SW 1271 (cell line): ENCODE data around the gene DCHS1.

ENCODE experiments used
- DNase-seq, 2 experiments: peaks; one replicate each; lab custom pipeline; 2025; lab: John Stamatoyannopoulos, UW

Gene DCHS1

DNA sequence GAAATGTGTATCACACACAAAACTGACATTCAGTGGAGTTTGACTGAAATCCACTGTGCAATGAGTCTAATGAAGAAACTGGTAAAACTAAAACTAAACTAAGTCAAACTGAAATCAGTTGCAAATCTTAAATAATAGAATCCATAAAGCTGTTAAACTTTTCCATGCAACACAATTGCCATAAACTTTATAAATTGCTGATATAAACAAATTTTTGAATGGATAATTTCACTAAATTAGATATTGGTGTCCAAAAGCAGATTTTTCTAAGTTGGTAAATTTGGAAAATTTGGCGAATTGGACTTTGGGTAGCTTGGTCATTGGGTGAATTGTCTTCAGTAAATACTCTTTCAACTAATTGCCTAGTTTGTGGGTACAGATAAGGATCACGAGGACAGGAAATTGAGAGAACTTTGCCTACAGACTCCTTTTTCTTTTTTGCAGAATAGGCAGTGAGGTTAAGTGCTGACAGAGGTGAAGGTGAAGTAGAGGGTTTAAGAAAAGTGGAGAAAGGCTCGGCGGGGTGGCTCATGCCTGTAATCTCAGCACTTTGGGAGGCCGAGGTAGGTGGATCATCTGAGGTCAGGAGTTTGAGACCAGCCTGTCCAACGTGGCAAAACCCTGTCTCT lies 14.7 kb upstream of the DCHS1 start:
- no peak for DNase-seq

GRCh38 chr11:6667733-6668374 lies 12.2 kb upstream of the DCHS1 start:
- DNase-seq, result peak in 1 of 2 experiments; percentile 32

DNA sequence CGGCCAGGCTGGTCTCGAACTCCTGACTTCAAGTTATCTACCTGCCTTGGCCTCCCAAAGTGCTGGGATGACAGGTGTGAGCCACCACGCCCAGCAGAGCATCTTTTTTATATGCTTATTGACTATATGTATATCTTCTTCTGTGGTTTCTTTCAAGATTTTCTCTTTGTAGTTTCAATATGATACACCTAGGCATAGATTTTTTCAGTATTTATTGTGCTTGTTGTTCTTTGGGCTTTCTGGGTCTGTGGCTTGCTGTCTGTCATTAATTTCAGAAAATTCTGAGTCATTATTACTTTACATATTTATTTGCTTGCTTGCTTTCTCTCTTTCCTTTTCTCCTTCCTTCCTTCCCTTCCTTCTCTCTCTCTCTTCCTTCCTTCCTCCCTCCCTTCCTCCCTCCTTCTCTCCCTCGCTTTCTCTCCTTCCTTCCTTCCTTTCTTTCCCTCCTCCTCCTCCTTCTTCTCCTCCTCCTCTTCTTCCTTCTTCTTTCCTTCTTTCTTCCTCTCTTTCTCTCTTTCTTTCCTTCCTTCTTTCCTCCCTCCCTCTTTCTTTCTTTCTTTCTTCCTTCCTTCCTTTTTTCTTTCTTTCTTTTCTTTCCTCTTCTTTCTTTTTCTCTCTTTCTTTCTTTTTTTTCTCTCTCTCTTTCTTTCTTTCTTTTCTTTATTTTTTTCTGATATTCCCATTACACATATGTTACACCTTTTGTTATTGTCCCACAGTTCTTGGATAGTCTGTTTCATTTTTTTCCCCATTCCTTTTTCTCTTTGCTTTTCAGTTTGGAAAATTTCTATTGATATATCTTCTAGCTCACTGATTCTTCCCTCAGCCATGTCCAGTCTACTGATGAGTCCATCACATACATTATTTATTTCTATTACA lies 10.9 kb upstream of the DCHS1 start:
- no peak for DNase-seq

DNA sequence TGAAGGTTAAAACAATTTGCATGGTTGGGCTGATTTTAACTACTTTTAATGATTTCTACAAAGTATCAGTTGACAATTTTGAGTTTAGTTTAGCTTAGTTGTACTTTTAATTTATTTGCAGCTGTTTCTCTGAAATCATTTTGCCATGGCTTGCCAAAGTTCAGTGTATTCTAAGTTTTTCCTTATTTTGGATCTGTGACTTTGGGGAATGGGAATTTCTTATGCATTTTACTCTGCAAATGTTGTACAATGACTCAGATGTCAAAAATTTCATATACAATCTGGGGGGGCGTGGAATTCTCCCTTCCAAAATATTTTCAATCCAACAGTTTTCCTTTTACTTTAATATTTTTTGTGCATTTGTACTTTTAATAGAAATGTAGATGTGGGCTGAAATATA lies 8.9 kb upstream of the DCHS1 start:
- DNase-seq, result no peak

DNA sequence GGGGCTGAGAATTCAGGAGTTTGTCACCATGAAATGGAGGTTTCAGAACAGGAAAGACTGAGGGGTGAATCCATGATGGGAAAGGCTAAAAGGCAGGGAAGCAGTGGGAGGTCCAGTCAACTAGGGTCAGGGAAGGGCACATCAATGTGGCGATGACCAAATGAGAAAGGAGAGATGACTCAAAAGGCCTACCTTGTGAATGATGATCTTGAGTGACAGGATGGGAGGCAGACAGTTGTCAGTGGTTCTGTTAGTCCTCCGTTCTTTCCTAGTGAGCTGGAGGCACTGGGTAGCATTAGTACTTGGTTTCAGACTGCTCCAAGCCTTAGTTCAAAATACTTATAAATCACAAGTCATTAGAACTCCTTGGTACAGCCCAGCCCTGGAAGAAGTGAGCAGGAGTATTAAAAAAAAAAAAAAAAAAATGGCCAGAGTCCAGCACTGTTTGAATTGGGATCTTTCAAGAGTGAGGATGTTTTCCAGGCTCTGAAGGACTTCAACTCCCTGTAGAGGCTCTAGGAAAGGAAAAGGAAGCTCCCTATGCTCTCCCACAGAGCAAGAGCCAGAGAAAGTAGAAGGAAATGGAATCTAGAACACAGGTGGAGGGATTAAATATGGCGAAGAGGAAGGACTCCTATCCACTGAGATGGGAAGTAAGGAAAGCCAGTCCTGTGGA lies 8.3 kb upstream of the DCHS1 start:
- no peak for DNase-seq

- DNase-seq, result no peak
Observed at GRCh38 chr11:6660712-6661111, 5.1 kb upstream of the DCHS1 start.

DNA sequence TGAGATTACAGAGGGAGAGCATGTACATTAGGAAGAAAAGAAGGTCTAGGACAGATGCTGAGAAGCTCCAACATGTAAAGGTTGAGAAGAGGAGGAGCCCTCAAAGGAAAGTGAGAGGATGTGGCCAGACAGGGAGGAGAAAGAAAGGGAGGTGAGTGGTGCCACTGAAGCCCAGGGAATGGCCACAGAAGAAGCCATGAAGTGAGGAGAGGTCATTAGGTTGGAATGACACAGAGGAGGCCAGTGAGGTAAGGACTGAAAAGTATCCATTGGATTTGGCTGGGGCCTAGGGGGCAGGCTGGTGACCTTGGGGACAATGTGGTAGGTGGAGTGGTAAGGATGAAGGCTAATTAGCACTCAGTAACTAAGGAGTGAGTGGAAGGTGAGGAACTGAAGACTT lies 3.0 kb upstream of the DCHS1 start:
- DNase-seq, result no peak

GRCh38 chr11:6657346-6657745 lies 1.7 kb upstream of the DCHS1 start:
- DNase-seq, result no peak

- DNase-seq, result no peak
Observed at GRCh38 chr11:6656936-6657335, 1.3 kb upstream of the DCHS1 start.

GRCh38 chr11:6656584-6656915 lies 941 bp upstream of the DCHS1 start:
- DNase-seq, result no peak

- DNase-seq, result no peak
Observed at GRCh38 chr11:6655020-6655789, 404 bp downstream of the DCHS1 start.

- DNase-seq, result no peak
Observed at GRCh38 chr11:6654281-6655019, 1.2 kb downstream of the DCHS1 start.

GRCh38 chr11:6653656-6654055 lies 2.0 kb downstream of the DCHS1 start:
- DNase-seq, result no peak

GRCh38 chr11:6653097-6653496 lies 2.5 kb downstream of the DCHS1 start:
- DNase-seq, result no peak

- DNase-seq, result no peak
Observed at GRCh38 chr11:6652182-6652581, 3.4 kb downstream of the DCHS1 start.

DNA sequence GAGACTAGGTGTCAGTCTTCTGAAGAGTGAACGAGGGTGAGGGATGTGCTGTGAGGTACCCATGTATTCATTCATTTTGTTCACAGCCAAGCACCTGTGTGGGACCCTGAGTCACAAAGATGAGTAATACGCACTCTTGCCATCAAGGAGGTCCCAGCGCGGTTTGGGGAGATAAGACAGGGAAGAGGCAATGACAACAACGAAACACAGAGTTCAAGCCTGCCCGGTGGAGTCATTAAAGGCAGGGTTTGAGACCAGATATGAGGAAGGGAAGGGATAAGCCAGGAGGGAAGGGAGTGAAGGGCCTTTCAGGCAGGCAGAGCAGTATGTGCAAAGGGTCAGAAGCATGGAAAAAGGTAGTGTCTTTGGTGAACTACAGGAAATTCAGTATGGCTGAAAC lies 4.6 kb downstream of the DCHS1 start:
- no peak for DNase-seq

DNA sequence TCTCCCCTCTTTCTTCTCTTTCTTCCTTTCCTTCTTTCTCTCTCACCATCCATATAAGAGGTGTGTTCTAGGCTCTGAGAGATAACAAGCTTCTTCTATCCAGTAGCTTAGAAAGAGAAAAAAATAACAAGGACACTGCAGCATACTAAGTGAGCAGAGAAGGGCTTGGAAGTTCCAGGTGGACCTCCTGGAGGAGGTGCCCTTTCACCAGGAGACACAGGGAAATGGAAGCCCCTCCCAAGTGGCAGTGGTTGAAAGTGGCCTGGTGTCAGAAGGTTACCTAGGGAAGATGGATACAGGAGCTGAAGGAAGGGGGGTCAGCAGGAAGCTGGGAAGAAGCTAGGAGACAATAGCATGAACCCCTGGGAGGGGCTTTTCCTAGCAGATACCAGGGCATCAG lies 5.5 kb downstream of the DCHS1 start:
- no peak for DNase-seq

- no peak for DNase-seq
Observed at GRCh38 chr11:6648501-6648900, 7.1 kb downstream of the DCHS1 start.

- DNase-seq, result no peak
Observed at GRCh38 chr11:6647836-6648235, 7.8 kb downstream of the DCHS1 start.

DNA sequence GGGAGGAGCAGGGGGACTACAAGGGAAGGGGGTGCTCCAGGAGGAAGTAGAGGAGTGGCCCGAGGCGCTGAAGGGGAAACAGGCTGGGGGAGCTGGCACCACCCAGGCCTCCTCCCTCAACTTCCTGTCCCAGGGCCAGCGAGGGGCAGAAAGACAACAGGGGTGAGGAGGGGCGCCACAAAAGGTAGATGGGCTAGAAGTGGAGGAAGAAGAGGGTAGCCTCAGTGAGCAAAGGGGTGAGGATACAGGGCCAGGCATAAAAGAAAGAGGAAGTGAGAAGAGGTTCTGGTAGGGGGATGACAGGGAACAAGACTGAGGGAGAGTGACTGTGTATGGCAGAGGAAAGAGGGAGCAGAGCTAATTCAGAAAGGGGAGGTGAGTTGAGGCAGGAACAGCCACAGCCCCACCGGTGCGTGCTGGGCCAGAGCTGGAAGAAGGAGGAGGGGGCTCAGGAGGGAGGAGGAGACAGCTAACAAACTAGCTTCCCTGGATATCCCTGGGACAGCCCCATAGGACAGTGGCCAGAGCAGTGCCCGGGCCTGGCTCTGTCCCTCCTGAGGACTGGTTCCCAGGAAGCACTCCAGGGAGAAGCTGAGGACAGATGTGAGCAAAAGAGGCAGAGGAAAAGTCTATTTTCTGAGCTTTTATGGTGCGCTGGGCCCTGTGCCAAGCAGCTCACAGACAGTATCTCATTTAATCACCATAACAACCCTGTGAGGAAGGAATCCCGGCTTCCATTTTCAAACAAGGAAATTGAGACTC lies 8.5 kb downstream of the DCHS1 start:
- DNase-seq, result no peak

DNA sequence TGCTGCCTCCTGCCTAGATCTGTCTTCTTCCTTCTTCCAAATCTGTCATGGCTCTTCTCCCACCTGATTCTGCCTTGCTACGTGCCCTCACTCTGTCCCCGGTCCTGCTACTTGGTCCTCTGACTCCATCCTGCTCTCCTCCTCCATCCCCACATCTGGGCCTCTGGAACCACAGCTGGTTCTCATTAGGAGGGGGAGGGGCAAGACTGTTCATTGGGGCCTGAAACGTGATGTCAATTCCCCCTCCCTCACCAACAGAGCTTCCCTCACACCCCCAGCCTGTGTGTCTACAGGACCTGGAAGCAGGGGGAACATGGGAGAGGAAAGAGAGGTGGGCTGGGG lies 9.1 kb downstream of the DCHS1 start:
- no peak for DNase-seq
